NB4 (cell line): ENCODE results near the gene GBP3.
"Not testable (repeated sequence)": the region's sequence is repeated elsewhere in the genome, so short reads cannot be mapped to it uniquely, and the experiment has no call there.

ENCODE experiments used
- DNase-seq: peaks from one replicate; pipeline ENCODE4 v3.0.0; 2010; ENCODE audit warnings: low read depth
- H3K4me3 ChIP-seq: one replicate; pipeline ENCODE4 v1.5.1; 2011; ENCODE audit warnings: mild to moderate bottlenecking, low read depth, low read length, moderate library complexity
- MAX ChIP-seq: IDR thresholded peaks from 2 replicates; pipeline ENCODE4 v1.6.1; 2011; ENCODE audit warnings: low read depth, low read length
- MYC ChIP-seq: IDR thresholded peaks from 2 replicates; pipeline ENCODE4 v1.6.1; 2011; ENCODE audit warnings: low read depth, low read length
- POLR2A ChIP-seq: IDR thresholded peaks from 2 replicates; pipeline ENCODE4 v1.6.1; 2011; ENCODE audit warnings: mild to moderate bottlenecking; ENCODE audit not compliant: insufficient read length; ENCODE audit errors: extremely low read depth
- TF ChIP-seq, protein P1 (sequence below): IDR thresholded peaks from one replicate; pipeline ENCODE4 v1.5.1; 2012; ENCODE audit warnings: low read depth, low read length

Gene GBP3

DNA sequence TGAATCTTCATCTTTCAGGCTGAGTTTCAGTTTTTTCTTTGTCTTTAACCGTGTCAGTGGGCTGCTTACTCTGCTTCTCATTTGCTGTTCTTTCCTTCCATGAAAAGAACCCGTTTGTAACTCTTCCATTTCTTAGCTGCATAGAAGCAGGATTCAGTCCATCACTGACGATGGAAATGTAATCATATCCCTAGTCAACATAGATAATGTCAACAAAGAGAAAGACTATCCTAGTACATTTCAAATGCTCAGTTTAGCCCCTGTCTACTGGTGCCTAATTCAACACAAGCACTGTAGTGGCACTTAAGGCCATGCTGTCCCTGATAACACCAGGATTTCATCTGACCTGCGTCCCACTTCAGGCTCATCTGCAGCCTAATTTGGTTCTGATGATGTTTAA lies 42.0 kb upstream of the GBP3 start:
- no peak for TF ChIP-seq POLR2A
- TF ChIP-seq, protein P1, sequence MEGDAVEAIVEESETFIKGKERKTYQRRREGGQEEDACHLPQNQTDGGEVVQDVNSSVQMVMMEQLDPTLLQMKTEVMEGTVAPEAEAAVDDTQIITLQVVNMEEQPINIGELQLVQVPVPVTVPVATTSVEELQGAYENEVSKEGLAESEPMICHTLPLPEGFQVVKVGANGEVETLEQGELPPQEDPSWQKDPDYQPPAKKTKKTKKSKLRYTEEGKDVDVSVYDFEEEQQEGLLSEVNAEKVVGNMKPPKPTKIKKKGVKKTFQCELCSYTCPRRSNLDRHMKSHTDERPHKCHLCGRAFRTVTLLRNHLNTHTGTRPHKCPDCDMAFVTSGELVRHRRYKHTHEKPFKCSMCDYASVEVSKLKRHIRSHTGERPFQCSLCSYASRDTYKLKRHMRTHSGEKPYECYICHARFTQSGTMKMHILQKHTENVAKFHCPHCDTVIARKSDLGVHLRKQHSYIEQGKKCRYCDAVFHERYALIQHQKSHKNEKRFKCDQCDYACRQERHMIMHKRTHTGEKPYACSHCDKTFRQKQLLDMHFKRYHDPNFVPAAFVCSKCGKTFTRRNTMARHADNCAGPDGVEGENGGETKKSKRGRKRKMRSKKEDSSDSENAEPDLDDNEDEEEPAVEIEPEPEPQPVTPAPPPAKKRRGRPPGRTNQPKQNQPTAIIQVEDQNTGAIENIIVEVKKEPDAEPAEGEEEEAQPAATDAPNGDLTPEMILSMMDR: no peak
- no peak for TF ChIP-seq MAX
- TF ChIP-seq MYC: no peak
- H3K4me3 ChIP-seq: no peak overlapping the region
- DNase-seq: no peak

- H3K4me3 ChIP-seq: no peak overlapping the region
- TF ChIP-seq MAX: no peak
- TF ChIP-seq POLR2A: no peak
- TF ChIP-seq MYC: no peak
- DNase-seq: no peak
Measured at GRCh38 chr1:89063094-89063493, 40.4 kb upstream of the GBP3 start.

DNA sequence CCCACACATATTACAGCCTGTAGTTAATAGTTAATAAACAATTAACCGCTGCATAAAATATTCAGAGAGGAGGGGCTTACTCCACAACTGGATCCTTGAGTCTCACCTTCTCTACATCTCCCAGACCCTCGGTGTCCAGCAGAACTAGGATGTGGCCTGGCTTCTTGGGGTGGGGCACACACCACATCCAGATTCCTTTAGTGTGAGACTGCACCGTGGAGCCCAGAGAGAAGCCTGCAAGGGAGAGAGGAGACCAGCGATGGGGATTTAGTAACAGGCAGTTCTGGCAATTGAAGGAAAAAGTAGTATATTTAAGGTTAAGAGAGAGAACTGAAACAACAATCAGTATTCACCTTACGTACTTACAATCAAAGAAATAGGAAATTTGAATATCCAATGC lies 37.4 kb upstream of the GBP3 start:
- H3K4me3 ChIP-seq: no peak overlapping the region
- TF ChIP-seq MAX (no peak), MYC (no peak), POLR2A (no peak)
- TF ChIP-seq, protein P1: no peak
- no peak for DNase-seq

- DNase-seq: no peak
- no peak overlapping the region for H3K4me3 ChIP-seq
- TF ChIP-seq MAX (no peak), MYC (no peak), POLR2A (no peak)
- TF ChIP-seq, protein P1: no peak
Measured at GRCh38 chr1:89051955-89052312, 29.3 kb upstream of the GBP3 start.

DNA sequence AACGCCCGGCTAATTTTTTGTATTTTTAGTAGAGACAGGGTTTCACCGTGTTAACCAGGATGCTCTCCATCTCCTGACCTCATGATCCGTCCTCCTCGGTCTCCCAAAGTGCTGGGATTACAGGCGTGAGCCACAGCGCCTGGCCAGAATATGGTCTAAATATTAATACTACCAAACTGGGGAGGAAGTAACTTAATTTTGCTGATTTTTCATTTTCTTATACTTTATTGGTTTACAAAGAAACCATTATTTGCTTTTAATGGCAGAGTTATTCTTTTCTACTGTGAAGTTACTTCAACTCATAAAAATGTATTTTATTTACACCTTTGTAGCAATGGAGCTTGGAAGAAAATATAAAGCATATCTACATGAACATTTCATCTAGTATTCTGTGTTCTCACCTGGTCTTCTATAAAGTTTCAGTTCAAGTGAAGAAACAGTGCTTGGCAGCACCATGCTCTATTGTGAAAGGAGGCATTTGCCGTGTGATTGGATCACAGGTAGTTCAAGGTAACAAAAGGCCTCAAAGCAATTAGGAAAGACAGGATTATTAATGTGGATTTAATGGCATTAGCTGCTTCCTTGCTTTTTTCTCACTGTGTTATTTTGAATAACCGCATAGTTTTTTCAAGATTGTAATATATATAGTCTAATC lies 28.8 kb upstream of the GBP3 start:
- TF ChIP-seq MAX (no peak), POLR2A (no peak), MYC (no peak)
- TF ChIP-seq, protein P1: no peak

DNA sequence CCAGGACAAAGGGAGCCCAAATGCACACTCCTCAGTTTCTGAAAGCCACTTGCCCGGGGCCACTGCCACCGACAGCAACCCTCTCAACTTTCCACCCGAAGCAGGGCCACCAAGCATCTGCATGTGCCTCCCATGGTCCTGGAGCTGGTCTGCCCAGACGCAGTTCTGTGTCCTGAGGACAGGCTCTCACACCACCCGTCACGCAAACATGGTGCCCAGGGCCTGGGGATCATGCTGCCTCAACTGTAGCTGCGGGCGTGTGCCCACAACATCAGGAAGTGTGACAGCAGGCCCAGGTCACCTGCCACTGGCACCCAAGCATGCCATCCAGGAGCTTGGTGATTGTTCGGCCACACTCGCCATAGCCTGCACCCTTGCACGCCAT lies 28.0 kb upstream of the GBP3 start:
- no peak overlapping the region for H3K4me3 ChIP-seq
- TF ChIP-seq, protein P1: no peak
- no peak for TF ChIP-seq MYC
- TF ChIP-seq POLR2A: no peak
- no peak for TF ChIP-seq MAX

More for the DNA sequence above, 28.8 kb upstream of the GBP3 start:
- no peak for DNase-seq
- H3K4me3 ChIP-seq: no peak overlapping the region

GRCh38 chr1:89049901-89050648 lies 27.4 kb upstream of the GBP3 start:
- DNase-seq: peak; percentile 12
- H3K4me3 ChIP-seq: not testable (repeated sequence)

More for the DNA sequence above, 28.0 kb upstream of the GBP3 start:
- DNase-seq: no peak

DNA sequence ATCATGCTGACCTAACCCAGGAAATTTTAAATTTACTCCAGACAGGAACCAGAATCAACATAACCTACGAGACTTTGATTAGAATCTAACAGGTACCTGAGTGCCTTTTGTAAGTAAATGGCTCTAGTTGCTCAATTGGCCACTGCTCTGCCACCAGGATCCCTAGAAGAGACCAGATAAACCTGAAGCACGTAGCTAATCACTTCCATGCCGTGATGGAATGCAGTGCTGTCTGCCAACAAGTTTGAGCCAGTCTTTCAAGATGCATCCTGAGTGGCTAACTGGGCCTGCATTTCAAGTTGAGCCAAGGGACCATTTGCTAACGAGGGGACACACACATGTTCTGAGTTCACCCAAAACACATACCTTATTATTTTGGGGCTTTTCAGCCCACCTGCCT lies 26.5 kb upstream of the GBP3 start:
- DNase-seq, H3K4me3 ChIP-seq: not testable (repeated sequence)
